ENCODE results near the gene UNC13B. TPM values are rescaled to one million over a fixed set of nuclear protein-coding genes. Genes with fewer than 3 reads are reported as not detected.

UNC13B gene
- total RNA-seq, 1 donor from 2014 or later, result 30.5 TPM

GRCh38 chr9:35262064-35262463 lies 100.3 kb downstream of the UNC13B start:
- H3K27me3 Mint-ChIP-seq (ENCODE audit: low read depth, unreplicated experiment), result no peaks in the 10 kb centered on the region
- Histone ChIP-seq H3K36me3 (ENCODE audit: insufficient read depth, low read length) (no peaks in the 10 kb centered on the region), H3K4me3 (ENCODE audit: insufficient read depth, low read depth, low read length) (no peak overlapping the region), H3K27ac (ENCODE audit: low read depth, low read length) (no peak overlapping the region), H2AFZ (ENCODE audit: low read depth, low read length) (no peak overlapping the region), H3K4me1 (ENCODE audit: insufficient read depth, low read length) (no peaks in the 10 kb centered on the region), H3K9me3 (ENCODE audit: insufficient read depth, low read depth, low read length) (no peaks in the 10 kb centered on the region), H3K4me2 (ENCODE audit: low read length) (no peak overlapping the region), H3K79me2 (ENCODE audit: insufficient read depth, low read length) (no peaks in the 10 kb centered on the region), H4K20me1 (ENCODE audit: insufficient read depth, low read length) (no peaks in the 10 kb centered on the region), H3K9ac (ENCODE audit: low read length) (no peak overlapping the region), H3K27me3 (ENCODE audit: insufficient read depth, low read length) (no peaks in the 10 kb centered on the region)
- no peaks in the 10 kb centered on the region for H3K4me1 Mint-ChIP-seq (ENCODE audit: low read depth, unreplicated experiment)
- no peaks in the 10 kb centered on the region for H3K9me3 Mint-ChIP-seq (ENCODE audit: unreplicated experiment)
- DNase-seq (ENCODE audit: low read depth), result no peak
- no peak for FAIRE-seq
- no peak overlapping the region for H3K27ac Mint-ChIP-seq (ENCODE audit: unreplicated experiment)
- H3K36me3 Mint-ChIP-seq (ENCODE audit: low read depth, unreplicated experiment), result peaks cover 2% of the 10 kb centered on the region
- TF ChIP-seq EZH2 (IDR thresholded peaks at IDR 0.05; ENCODE audit: insufficient read depth, low read length), result no peak
- TF ChIP-seq CTCF (IDR thresholded peaks at IDR 0.05; ENCODE audit: insufficient read depth, low read depth, low read length), result no peak
- no peak overlapping the region for H3K4me3 Mint-ChIP-seq (ENCODE audit: unreplicated experiment)

- Histone ChIP-seq H3K27ac (ENCODE audit: low read depth, low read length) (no peak overlapping the region), H3K4me2 (ENCODE audit: low read length) (no peak overlapping the region), H2AFZ (ENCODE audit: low read depth, low read length) (no peak overlapping the region), H3K79me2 (ENCODE audit: insufficient read depth, low read length) (no peaks in the 10 kb centered on the region), H4K20me1 (ENCODE audit: insufficient read depth, low read length) (no peaks in the 10 kb centered on the region), H3K4me1 (ENCODE audit: insufficient read depth, low read length) (no peaks in the 10 kb centered on the region), H3K36me3 (ENCODE audit: insufficient read depth, low read length) (no peaks in the 10 kb centered on the region), H3K9me3 (ENCODE audit: insufficient read depth, low read depth, low read length) (no peaks in the 10 kb centered on the region), H3K9ac (ENCODE audit: low read length) (no peak overlapping the region), H3K4me3 (ENCODE audit: insufficient read depth, low read depth, low read length) (no peak overlapping the region), H3K27me3 (ENCODE audit: insufficient read depth, low read length) (no peaks in the 10 kb centered on the region)
- DNase-seq (ENCODE audit: low read depth), result no peak
- no peak for FAIRE-seq
- Mint-ChIP-seq H3K36me3 (ENCODE audit: low read depth, unreplicated experiment) (peaks cover 6% of the 10 kb centered on the region), H3K9me3 (ENCODE audit: unreplicated experiment) (no peaks in the 10 kb centered on the region), H3K27ac (ENCODE audit: unreplicated experiment) (no peak overlapping the region), H3K4me1 (ENCODE audit: low read depth, unreplicated experiment) (peaks cover 3% of the 10 kb centered on the region), H3K27me3 (ENCODE audit: low read depth, unreplicated experiment) (no peaks in the 10 kb centered on the region), H3K4me3 (ENCODE audit: unreplicated experiment) (no peak overlapping the region)
- TF ChIP-seq EZH2 (IDR thresholded peaks at IDR 0.05; ENCODE audit: insufficient read depth, low read length), result no peak
Observed at GRCh38 chr9:35267710-35268109, 105.9 kb downstream of the UNC13B start.

- TF ChIP-seq CTCF (IDR thresholded peaks at IDR 0.05; ENCODE audit: insufficient read depth, low read depth, low read length) (no peak), EZH2 (IDR thresholded peaks at IDR 0.05; ENCODE audit: insufficient read depth, low read length) (no peak)
- Histone ChIP-seq H3K9ac (ENCODE audit: low read length) (no peak overlapping the region), H3K4me3 (ENCODE audit: insufficient read depth, low read depth, low read length) (no peak overlapping the region), H3K9me3 (ENCODE audit: insufficient read depth, low read depth, low read length) (no peaks in the 10 kb centered on the region), H3K79me2 (ENCODE audit: insufficient read depth, low read length) (no peaks in the 10 kb centered on the region), H3K4me2 (ENCODE audit: low read length) (no peak overlapping the region), H3K4me1 (ENCODE audit: insufficient read depth, low read length) (peaks cover 7% of the 10 kb centered on the region), H3K27me3 (ENCODE audit: insufficient read depth, low read length) (no peaks in the 10 kb centered on the region), H3K36me3 (ENCODE audit: insufficient read depth, low read length) (no peaks in the 10 kb centered on the region), H3K27ac (ENCODE audit: low read depth, low read length) (no peak overlapping the region), H2AFZ (ENCODE audit: low read depth, low read length) (no peak overlapping the region), H4K20me1 (ENCODE audit: insufficient read depth, low read length) (no peaks in the 10 kb centered on the region)
- DNase-seq (ENCODE audit: low read depth) (no peak), FAIRE-seq (no peak)
- Mint-ChIP-seq H3K4me3 (ENCODE audit: unreplicated experiment) (no peak overlapping the region), H3K27me3 (ENCODE audit: low read depth, unreplicated experiment) (no peaks in the 10 kb centered on the region), H3K4me1 (ENCODE audit: low read depth, unreplicated experiment) (peaks cover 3% of the 10 kb centered on the region), H3K36me3 (ENCODE audit: low read depth, unreplicated experiment) (peaks cover 9% of the 10 kb centered on the region), H3K27ac (ENCODE audit: unreplicated experiment) (no peak overlapping the region), H3K9me3 (ENCODE audit: unreplicated experiment) (no peaks in the 10 kb centered on the region)
Observed at GRCh38 chr9:35269919-35270318, 108.1 kb downstream of the UNC13B start.

All from astrocyte (in vitro differentiated cells and primary cell).